Measurements from ENCODE around the gene UBA5.

DNA sequence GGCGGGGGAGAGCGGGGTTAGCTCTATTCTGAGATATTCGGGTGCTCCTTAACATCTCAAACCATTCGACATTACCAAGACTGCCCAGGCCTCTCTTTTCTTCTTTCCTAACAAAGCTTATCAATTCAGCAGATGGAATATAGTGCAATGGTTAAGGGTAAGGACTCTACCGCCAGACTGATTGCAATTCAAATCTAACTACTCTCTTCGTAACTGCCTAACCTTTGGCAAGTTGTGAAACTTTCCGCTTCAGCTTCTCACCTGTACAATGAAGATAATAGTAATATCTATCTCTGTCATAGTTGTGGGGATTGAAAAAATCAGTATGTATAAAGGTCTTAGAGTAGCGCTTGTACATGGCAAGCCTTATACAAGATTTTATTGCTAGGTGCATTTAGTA lies 972 bp downstream of the UBA5 start:
- TF ChIP-seq, protein P1, sequence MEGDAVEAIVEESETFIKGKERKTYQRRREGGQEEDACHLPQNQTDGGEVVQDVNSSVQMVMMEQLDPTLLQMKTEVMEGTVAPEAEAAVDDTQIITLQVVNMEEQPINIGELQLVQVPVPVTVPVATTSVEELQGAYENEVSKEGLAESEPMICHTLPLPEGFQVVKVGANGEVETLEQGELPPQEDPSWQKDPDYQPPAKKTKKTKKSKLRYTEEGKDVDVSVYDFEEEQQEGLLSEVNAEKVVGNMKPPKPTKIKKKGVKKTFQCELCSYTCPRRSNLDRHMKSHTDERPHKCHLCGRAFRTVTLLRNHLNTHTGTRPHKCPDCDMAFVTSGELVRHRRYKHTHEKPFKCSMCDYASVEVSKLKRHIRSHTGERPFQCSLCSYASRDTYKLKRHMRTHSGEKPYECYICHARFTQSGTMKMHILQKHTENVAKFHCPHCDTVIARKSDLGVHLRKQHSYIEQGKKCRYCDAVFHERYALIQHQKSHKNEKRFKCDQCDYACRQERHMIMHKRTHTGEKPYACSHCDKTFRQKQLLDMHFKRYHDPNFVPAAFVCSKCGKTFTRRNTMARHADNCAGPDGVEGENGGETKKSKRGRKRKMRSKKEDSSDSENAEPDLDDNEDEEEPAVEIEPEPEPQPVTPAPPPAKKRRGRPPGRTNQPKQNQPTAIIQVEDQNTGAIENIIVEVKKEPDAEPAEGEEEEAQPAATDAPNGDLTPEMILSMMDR (IDR thresholded peaks at IDR 0.05) = no peak
- no peak for TF ChIP-seq POLR2A (IDR thresholded peaks at IDR 0.05)
